Measurements from ENCODE around the gene UNC93B1.

GRCh38 chr11:68037411-68038225, 33.7 kb upstream of the UNC93B1 start:
- TF ChIP-seq, protein P1, sequence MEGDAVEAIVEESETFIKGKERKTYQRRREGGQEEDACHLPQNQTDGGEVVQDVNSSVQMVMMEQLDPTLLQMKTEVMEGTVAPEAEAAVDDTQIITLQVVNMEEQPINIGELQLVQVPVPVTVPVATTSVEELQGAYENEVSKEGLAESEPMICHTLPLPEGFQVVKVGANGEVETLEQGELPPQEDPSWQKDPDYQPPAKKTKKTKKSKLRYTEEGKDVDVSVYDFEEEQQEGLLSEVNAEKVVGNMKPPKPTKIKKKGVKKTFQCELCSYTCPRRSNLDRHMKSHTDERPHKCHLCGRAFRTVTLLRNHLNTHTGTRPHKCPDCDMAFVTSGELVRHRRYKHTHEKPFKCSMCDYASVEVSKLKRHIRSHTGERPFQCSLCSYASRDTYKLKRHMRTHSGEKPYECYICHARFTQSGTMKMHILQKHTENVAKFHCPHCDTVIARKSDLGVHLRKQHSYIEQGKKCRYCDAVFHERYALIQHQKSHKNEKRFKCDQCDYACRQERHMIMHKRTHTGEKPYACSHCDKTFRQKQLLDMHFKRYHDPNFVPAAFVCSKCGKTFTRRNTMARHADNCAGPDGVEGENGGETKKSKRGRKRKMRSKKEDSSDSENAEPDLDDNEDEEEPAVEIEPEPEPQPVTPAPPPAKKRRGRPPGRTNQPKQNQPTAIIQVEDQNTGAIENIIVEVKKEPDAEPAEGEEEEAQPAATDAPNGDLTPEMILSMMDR (optimal IDR thresholded peaks at IDR 0.05 in 1 of 3, IDR thresholded peaks at IDR 0.05 in 1 of 3, conservative IDR thresholded peaks at IDR 0.05 in 1 of 3; ENCODE audit: extremely low read depth in 1 of 3, insufficient read depth in 2 of 3, low read length in 3 of 3) = no peak
- no peak for TF ChIP-seq EZH2 (IDR thresholded peaks at IDR 0.05; ENCODE audit: low read length)

All from keratinocyte (primary cell).